Measurements from ENCODE around the gene SLC4A1. TPM values are rescaled to one million over a fixed set of nuclear protein-coding genes. Genes with fewer than 3 reads are reported as not detected.

Gene SLC4A1
- total and polyA plus RNA-seq, 2 of the 13 experiments (the other 11 are each of a cell fraction or from before 2014, with no cell fraction given) = not detected

DNA sequence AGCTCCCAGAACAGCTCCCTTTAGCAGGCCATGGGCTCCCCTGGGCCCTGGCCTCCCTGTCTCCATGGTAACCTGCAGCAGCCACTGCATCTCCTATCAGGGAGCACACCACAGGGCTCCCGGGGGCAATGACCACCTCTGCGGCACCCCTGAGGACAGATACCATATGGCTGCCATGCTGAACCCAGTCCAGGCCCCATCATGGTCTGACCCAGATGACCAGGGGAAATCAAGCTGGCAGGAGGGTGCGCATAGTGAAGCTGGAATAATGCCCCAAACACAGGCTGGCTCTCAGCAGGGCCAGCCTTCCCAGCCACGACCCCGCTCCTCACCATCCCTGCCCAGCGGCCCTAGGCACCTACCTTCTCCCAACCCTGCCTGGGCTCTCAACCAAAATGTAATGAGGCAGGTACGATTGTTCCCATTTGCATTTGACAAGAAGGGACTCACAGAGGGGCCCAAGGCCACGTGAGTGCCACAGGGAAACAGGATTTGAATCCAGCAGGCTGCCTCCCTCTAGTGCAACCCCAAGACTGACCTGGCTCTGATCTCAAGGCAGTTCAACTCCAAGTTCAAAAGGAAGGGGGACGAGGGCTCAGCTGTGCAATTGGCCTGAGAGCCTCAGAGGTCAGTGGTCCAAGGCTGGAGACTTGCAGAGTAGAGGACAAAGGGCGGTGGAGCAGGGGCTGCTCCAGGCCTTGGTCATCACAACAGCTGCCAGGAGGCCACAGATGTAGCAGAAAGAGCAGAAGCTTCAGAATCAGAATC is 42.9 kb upstream of the SLC4A1 start:
- no peak for DNase-seq (ENCODE audit: low spot score)
- no peaks in the 10 kb centered on the region for H4K20me1 ChIP-seq (ENCODE audit: insufficient read depth, low read length)
- intact Hi-C loops (cut with micrococcal nuclease; ENCODE audit: unreplicated experiment) (no loop called here), in situ Hi-C loops (cut with HindIII; ENCODE audit: extremely low pct_ligation_motif_present, low pct_unique_long_range_greater_than_20kb) (no loop called here)
- CTCF ChIA-PET (ENCODE audit: low intra/inter-chr PET ratio, low total read pairs) = no interaction called here
- H3K4me2 ChIP-seq (ENCODE audit: low read depth, low read length) = no peak overlapping the region
- peak; percentile 85 for TF ChIP-seq RARA (CRISPR knock-in tag; IDR thresholded peaks at IDR 0.05)
- TF ChIP-seq, protein P1, sequence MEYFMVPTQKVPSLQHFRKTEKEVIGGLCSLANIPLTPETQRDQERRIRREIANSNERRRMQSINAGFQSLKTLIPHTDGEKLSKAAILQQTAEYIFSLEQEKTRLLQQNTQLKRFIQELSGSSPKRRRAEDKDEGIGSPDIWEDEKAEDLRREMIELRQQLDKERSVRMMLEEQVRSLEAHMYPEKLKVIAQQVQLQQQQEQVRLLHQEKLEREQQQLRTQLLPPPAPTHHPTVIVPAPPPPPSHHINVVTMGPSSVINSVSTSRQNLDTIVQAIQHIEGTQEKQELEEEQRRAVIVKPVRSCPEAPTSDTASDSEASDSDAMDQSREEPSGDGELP (IDR thresholded peaks at IDR 0.05; ENCODE audit: borderline replicate concordance, low read depth) = peak; percentile 32; the same call in 1 of the 2 replicates
- TF ChIP-seq, protein P2, sequence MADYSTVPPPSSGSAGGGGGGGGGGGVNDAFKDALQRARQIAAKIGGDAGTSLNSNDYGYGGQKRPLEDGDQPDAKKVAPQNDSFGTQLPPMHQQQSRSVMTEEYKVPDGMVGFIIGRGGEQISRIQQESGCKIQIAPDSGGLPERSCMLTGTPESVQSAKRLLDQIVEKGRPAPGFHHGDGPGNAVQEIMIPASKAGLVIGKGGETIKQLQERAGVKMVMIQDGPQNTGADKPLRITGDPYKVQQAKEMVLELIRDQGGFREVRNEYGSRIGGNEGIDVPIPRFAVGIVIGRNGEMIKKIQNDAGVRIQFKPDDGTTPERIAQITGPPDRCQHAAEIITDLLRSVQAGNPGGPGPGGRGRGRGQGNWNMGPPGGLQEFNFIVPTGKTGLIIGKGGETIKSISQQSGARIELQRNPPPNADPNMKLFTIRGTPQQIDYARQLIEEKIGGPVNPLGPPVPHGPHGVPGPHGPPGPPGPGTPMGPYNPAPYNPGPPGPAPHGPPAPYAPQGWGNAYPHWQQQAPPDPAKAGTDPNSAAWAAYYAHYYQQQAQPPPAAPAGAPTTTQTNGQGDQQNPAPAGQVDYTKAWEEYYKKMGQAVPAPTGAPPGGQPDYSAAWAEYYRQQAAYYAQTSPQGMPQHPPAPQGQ (CRISPR knock-in tag; IDR thresholded peaks at IDR 0.05; ENCODE audit: borderline replicate concordance) = no peak
- peak; percentile 34 for TF ChIP-seq SKI (IDR thresholded peaks at IDR 0.05; ENCODE audit: partially characterized antibody)
- 0 out of 2 replicates have a peak, but pooled peaks have one; percentile 15 for TF ChIP-seq HOXA3 (CRISPR knock-in tag; IDR thresholded peaks at IDR 0.05)
- TF ChIP-seq THYN1 (CRISPR knock-in tag; IDR thresholded peaks at IDR 0.05; ENCODE audit: borderline replicate concordance, low read depth) = no peak
- TF ChIP-seq NFYB (CRISPR knock-in tag; IDR thresholded peaks at IDR 0.05) = no peak
- peak; percentile 39; the same call in 1 of the 2 replicates for TF ChIP-seq RXRA (CRISPR knock-in tag; IDR thresholded peaks at IDR 0.05)
- peak; percentile 51; the same call in 1 of the 2 replicates for TF ChIP-seq HNF4A (CRISPR knock-in tag; IDR thresholded peaks at IDR 0.05)
- TF ChIP-seq HDAC1 (CRISPR knock-in tag; IDR thresholded peaks at IDR 0.05) = 0 out of 2 replicates have a peak, but pooled peaks have one; percentile 17
- TF ChIP-seq BCL6 (CRISPR knock-in tag; IDR thresholded peaks at IDR 0.05) = 0 out of 2 replicates have a peak, but pooled peaks have one; percentile 14
- TF ChIP-seq ZNF768 (CRISPR knock-in tag; IDR thresholded peaks at IDR 0.05) = no peak
- peak in 1 of 2 experiments; percentile 24; a peak in 1 of 4 replicates for TF ChIP-seq NR2F1 (CRISPR knock-in tag; IDR thresholded peaks at IDR 0.05)
- TF ChIP-seq, protein P3, sequence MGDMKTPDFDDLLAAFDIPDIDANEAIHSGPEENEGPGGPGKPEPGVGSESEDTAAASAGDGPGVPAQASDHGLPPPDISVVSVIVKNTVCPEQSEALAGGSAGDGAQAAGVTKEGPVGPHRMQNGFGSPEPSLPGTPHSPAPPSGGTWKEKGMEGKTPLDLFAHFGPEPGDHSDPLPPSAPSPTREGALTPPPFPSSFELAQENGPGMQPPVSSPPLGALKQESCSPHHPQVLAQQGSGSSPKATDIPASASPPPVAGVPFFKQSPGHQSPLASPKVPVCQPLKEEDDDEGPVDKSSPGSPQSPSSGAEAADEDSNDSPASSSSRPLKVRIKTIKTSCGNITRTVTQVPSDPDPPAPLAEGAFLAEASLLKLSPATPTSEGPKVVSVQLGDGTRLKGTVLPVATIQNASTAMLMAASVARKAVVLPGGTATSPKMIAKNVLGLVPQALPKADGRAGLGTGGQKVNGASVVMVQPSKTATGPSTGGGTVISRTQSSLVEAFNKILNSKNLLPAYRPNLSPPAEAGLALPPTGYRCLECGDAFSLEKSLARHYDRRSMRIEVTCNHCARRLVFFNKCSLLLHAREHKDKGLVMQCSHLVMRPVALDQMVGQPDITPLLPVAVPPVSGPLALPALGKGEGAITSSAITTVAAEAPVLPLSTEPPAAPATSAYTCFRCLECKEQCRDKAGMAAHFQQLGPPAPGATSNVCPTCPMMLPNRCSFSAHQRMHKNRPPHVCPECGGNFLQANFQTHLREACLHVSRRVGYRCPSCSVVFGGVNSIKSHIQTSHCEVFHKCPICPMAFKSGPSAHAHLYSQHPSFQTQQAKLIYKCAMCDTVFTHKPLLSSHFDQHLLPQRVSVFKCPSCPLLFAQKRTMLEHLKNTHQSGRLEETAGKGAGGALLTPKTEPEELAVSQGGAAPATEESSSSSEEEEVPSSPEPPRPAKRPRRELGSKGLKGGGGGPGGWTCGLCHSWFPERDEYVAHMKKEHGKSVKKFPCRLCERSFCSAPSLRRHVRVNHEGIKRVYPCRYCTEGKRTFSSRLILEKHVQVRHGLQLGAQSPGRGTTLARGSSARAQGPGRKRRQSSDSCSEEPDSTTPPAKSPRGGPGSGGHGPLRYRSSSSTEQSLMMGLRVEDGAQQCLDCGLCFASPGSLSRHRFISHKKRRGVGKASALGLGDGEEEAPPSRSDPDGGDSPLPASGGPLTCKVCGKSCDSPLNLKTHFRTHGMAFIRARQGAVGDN (CRISPR knock-in tag; IDR thresholded peaks at IDR 0.05) = peak; percentile 18
- POLR2A ChIA-PET = no interaction called here
- H3K4me3 ChIP-seq (replicated peaks in 1 of 3; ENCODE audit: insufficient read depth in 1 of 3, low read depth in 2 of 3, low read length in 3 of 3) = no peak overlapping the region
- H3K27me3 ChIP-seq (ENCODE audit: control insufficient read depth in 1 of 2, insufficient read depth in 2 of 2, low read length in 2 of 2) = peaks cover 9 to 45% of the 10 kb centered on the region in 2 experiments; a peak in 4 of 5 replicates
- WGBS (ENCODE audit: low lambda C conversion rate) = 17% methylated on average over 7 of the region's 10 CpGs
- H3K9ac ChIP-seq (ENCODE audit: insufficient read depth, low read depth, low read length) = no peak overlapping the region
- H3K9me3 ChIP-seq (ENCODE audit: low read length) = no peaks in the 10 kb centered on the region
- FAIRE-seq = no peak
- peaks cover 58% of the 10 kb centered on the region for H3K4me1 ChIP-seq (ENCODE audit: insufficient read depth, low read length)
- BruUV-seq (replicated peaks) = no TSS peak
- no peaks in the 10 kb centered on the region for H3K79me2 ChIP-seq (ENCODE audit: insufficient read depth, low read length)
- no peak overlapping the region for H3K27ac ChIP-seq (ENCODE audit: extremely low read length, insufficient read depth, low read length)
- H2AFZ ChIP-seq (ENCODE audit: low read length) = no peak overlapping the region
- no peaks in the 10 kb centered on the region for H3K36me3 ChIP-seq (replicated peaks in 1 of 2; ENCODE audit: control insufficient read depth in 1 of 2, insufficient read depth in 2 of 2, low read length in 2 of 2)
- ATAC-seq = no peak
